GM19467 (cell line): Measurements from ENCODE around the gene CFAP97D2.
"Not testable (repeated sequence)": the region's sequence is repeated elsewhere in the genome, so short reads cannot be mapped to it uniquely, and the experiment has no call there.

Source experiments
- ATAC-seq: cut with Tn5 transposase; IDR thresholded peaks from one replicate; pipeline ENCODE4 v1.9.1; 2021; ENCODE audit warnings: mild to moderate bottlenecking, moderate library complexity; ENCODE audit not compliant: unreplicated experiment

Gene CFAP97D2

GRCh38 chr13:114142640-114143490 lies 36.2 kb upstream of the CFAP97D2 start:
- ATAC-seq, result no peak

DNA sequence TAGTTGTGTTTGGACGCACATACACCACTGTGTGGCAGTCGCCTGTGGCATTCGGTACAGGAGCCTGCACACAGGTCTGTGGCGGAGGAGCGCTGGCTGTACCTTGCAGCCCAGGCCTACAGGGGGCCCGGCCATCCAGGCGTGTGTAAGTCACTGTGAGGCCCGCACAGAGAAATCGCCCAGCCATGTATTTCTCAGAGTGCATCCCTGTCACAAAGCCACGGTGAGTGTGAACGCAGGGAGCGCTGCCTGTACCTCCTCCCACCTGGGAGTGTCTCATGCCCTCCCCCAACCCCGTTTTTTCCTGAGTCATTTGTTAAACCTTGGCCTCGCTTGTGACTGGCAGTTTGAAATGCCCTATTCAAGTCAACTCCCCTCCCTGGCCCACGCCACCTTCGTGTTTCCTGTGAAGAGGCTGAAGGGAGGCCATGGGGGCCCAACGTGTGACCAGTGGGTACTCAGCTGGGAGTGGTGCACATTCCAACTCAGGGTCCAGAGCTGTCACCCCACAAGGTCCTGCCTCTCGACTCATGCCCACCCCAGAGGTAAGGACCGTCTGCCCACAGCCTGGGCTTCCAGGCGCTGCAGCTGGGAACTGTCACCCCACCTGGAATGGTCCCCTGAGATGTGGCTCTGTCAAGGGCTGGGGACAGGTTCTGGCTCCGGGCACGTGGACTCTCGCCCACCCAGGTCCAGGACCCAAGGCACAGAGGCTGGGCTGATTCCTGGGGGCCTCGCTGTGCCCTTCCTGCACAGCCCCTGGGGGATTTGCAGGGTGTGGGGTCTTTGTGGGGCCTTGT lies 35.1 kb upstream of the CFAP97D2 start:
- peak; percentile 48 for ATAC-seq

GRCh38 chr13:114144606-114145244 lies 34.3 kb upstream of the CFAP97D2 start:
- ATAC-seq, result no peak

DNA sequence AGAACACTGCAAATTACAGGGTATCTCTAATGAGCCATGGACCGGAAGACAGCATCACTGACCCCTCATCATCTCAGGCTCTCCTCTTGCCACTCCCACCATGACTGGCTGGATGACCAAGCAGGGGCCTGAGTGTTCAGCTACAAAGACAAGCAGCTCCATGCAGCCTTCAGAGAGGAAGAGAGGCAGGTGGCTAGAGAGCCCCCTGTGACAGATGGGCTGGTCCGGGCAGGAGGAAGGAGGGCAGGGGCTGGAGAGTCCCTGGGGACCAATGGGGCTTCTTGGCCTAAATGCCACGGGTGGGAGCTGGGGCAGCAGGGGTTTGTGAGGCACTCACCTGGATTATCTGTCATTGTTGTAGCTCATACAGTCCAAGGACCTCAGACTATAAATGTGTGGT lies 33.8 kb upstream of the CFAP97D2 start:
- ATAC-seq, result no peak

GRCh38 chr13:114145722-114146121 lies 33.3 kb upstream of the CFAP97D2 start:
- no peak for ATAC-seq

GRCh38 chr13:114146173-114146572 lies 32.9 kb upstream of the CFAP97D2 start:
- no peak for ATAC-seq

DNA sequence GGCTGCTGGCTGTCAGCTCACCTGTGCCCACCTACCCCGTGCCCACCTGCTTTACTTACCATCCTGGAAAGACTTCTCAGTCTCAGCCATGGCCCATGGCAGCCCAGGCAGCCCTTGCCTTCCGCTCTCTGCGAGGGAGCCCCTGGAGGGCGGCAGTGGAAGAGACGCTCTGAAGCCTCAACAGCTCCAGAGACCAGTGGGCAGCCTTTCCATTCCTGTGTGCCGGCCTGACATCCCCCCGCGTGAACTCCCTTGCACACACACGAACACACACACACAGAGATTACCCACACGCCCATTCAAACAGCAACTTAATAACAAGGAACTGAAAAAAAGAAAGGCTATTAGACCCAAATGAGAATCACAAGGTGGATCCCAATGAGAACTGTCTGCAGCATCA lies 32.4 kb upstream of the CFAP97D2 start:
- ATAC-seq, result no peak

GRCh38 chr13:114147803-114148520 lies 31.1 kb upstream of the CFAP97D2 start:
- peak; percentile 17 for ATAC-seq

DNA sequence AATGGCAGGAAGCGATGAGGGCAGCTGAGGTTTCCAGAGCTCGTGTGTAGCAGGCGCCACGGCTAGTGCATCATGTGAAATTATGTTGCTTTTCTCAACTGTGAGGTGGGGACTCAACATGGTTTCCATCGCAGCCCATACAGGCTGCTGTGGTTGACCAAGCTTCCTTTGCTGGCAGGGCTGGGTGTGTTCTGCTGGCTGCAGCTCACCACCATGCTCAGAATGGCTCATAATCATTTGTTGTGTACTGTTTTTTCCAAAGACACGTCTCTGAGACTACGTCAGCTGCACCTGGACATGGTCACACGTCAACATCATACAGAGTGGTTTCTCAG lies 30.6 kb upstream of the CFAP97D2 start:
- peak; percentile 69 for ATAC-seq

GRCh38 chr13:114148886-114149285 lies 30.2 kb upstream of the CFAP97D2 start:
- not testable (repeated sequence) for ATAC-seq

DNA sequence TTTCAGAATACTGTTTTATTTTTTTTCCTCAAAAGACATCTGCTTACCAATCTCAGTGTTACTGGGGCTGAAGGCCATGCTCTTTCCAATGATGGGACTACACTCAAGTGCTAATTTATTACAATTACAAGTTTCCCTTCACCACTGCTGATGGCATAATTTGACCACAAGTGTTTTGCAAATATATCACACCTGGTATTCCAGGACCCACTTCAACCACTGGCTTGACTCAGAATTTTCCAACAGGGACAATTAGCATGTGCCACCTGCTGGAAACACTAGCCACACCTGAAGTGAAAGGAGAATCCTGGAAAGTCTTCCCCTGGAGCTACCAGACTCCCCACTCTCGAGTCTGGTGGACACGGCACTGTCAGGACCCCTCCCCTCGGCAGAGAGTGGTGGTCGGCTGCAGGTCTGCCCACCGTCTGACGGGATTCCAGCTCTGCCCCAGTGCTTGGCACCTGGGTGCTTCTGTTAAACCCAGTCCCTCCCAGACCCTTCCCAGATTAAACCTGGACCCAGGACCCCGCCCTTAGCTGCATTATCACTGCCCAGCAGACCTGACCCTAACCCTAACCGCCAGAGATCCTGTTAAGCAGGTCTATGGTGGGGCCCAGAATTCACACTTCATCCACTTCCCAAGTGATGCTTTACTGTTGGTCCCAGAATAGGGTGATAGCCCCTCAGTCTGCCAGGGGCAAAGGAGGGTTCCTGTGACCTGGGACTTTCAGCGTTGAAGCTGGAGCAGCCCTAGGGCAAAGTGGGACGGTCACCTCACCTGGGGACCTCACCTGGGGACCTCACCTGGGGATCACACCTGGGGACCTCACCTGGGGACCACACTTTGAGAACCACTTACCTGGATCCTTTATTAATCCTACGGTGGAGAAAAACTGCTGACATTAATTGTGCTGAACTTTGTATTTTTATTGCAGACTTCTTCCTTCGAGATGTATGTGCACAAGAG lies 29.0 kb upstream of the CFAP97D2 start:
- no peak for ATAC-seq

GRCh38 chr13:114151031-114151430 lies 28.0 kb upstream of the CFAP97D2 start:
- ATAC-seq, result no peak

- no peak for ATAC-seq
Observed at GRCh38 chr13:114151565-114152284, 27.3 kb upstream of the CFAP97D2 start.

GRCh38 chr13:114152285-114152645 lies 26.8 kb upstream of the CFAP97D2 start:
- ATAC-seq, result no peak

DNA sequence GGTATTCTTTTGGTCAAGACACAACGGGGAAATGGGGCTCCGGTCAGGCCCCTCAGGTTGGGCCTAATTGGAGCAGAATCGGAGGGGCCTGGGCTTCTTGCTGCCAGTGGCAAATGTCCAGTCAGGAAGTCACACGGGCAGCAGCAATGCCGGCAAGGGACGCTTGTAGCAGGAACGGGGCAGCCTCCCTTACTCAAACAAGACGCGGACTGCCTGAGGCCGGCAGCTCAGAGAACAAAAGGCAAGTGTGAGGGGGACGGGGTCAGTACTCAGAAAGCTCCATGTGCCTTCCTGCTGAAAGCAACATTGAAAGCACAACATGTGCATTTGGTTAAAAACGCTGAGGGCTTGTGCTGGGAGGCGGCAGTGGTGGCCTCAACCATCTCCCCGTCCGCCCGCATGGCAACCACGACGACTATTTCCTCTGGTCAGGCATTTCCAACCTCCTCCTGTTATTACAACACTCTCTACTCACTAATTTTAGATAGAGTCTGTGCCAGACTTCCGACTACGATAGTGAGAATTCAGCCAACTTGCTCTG lies 26.2 kb upstream of the CFAP97D2 start:
- ATAC-seq, result no peak

DNA sequence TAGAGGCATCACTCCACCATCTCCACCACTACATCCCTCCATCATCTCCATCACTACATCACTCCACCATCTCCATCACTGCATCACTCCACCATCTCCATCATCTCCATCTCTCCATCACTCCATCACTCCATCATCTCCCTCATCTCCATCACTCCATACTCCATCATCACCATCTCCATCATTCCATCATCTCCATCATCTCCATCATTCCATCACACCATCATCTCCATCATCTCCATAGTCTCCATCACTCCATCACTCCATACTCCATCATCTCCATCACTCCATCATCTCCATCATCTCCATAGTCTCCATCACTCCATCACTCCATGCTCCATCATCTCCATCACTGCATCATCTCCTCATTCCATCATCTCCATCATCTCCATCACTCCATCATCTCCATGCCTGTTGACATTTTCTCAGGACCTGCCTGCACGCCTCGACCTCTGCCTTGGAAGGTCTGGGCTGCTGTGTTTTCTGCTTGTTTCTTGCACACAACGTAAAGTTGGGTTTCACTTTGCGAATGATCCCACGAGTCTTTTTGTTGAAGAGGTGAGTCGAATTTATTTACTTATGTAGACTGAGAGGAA lies 25.5 kb upstream of the CFAP97D2 start:
- ATAC-seq, result no peak

DNA sequence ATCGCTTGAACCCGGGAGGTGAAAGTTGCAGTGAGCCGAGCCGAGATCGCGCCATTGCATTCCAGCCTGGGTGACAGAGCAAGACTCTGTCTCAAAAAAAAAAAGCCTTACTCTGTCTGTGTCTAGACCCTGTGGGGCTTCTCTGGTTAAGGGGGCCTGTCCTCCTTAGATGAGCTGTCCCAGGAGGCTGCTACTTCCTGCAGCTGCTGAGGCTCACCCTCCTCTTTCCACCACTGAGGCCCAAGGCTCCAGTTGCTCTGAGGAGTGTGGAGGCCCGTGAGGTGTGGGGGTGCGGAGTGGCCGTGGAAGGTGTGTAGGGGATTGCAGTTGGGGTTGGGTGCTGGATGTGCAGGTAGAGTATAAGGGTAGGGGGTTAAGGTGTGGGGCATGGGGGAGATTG lies 24.6 kb upstream of the CFAP97D2 start:
- ATAC-seq, result no peak

DNA sequence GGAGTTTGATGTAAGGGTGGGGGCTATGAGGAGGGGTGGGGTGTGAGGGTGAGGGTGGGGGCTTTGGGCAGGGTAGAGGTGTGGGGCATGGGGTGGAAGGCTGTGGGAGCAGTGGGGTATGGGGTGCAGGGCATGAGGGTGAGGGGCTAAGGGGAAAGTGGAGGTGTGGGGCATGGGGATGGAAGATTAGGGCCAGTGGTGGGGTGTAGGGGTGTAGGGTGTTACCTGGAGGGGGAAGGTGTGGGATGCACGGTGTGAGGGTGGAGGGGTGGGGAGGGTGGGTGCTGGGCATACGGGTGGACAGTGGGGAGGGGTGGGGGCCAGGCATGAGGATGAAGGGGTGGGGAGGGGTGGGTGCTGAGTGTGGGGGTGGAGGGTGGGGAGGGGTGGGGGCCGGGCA lies 23.7 kb upstream of the CFAP97D2 start:
- ATAC-seq, result no peak
